ENCODE results near the gene SKP1. TPM values are rescaled to one million over a fixed set of nuclear protein-coding genes. Genes with fewer than 3 reads are reported as not detected.

Gene SKP1
- total RNA-seq (2022) (415 and 488 TPM in 2 replicates), Bru-seq, nascent RNA (percentile 97 among the genes with signal in this experiment), BruChase-seq, experiment 1, labeled RNA remaining after a 6-hour chase (percentile 97 among the genes with signal in this experiment), BruChase-seq, experiment 2, labeled RNA remaining after a 2-hour chase (percentile 96 among the genes with signal in this experiment)
- long read RNA-seq, full-length matches to known transcripts = 1,166 of 1,244 reads
- long read RNA-seq, partial matches to known transcripts = 49 of 1,244 reads
- long read RNA-seq, other reads (novel, unspliced or antisense) = 29 of 1,244 reads

- peak; percentile 89 for DNase-seq (ENCODE audit: unreplicated experiment)
- no peak for TF ChIP-seq CTCF (IDR thresholded peaks at IDR 0.05; ENCODE audit: unreplicated experiment)
- BruUV-seq (replicated peaks) = no TSS peak
- Mint-ChIP-seq H3K27ac (ENCODE audit: low read depth, unreplicated experiment) (peak within 1 kb of the TSS; percentile 97), H3K4me3 (ENCODE audit: unreplicated experiment) (peak within 1 kb of the TSS; percentile 97), H3K9me3 (ENCODE audit: unreplicated experiment) (no peaks in the 10 kb centered on the region), H3K27me3 (ENCODE audit: insufficient read depth, unreplicated experiment) (no peaks in the 10 kb centered on the region), H3K36me3 (ENCODE audit: insufficient read depth, unreplicated experiment) (peaks cover 45% of the 10 kb centered on the region), H3K4me1 (ENCODE audit: insufficient read depth, unreplicated experiment) (peaks cover 28% of the 10 kb centered on the region)
- ChIA-PET CTCF (interaction anchor here (0.6 to 3.0 kb wide), 13 partner anchors 26 to 410 kb away, joined by 3 to 16 read pairs (median 4); partner anchors contain the start of genes PPP2CA and UBE2B), POLR2A (interaction anchor here (0.6 to 8.9 kb wide), 86 partner anchors 8 to 1550 kb away, joined by 3 to 309 read pairs (median 4); partner anchors contain the start of genes CAMLG, CDKL3, HSPA4 and JADE2)
- intact Hi-C loops (cut with micrococcal nuclease) = loop anchor here (2.0 kb wide), 2 partner anchors 48 to 112 kb away; no protein-coding TSS in a partner anchor
These were observed at the start of gene SKP1 for GRCh38 chr5:134176511-134177368. Gene SKP1, minus strand, starts transcription at chr5:134176950. Its CDS starts 2,928 bp downstream, at chr5:134174022.

DNA sequence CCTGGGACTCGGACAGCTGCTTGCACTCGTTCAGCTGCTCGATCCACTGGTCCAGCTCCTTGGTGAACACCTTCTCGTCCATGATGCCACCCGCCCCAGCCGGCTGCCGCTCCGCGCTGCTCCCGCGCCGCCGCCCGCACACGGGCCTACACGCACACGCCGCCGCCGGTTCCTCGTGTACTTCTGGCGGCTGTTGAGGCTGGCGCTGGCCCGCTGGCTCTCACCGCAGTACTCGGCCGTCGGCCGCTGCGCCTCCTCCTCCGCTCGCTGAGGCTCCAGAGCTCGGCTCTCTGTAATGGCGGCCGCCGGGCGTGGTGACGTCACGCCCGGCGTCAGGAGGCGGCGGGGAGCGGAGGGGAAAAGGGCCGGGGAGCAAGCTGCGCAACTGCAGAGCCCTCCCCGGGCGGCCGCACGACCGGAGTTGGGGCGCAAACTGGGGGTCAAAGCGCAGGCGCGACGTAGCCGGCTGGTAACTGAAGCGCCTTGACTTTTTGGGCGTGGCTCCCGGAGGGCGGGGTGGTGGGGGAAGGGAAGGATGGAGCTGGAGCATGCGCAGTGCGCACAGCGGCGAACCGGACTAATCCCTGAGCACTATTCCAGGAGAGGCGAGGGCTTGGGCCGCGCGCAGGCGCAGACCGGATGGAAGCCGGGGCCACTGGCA lies 49.2 kb upstream of the SKP1 start, which contains the start of gene PPP2CA:
Gene PPP2CA, minus strand, starts transcription at position 294 of the 661 bp plus-strand sequence. Its CDS starts 212 bp downstream, at position 82.
- no peaks in the 10 kb centered on the region for H3K27me3 Mint-ChIP-seq (ENCODE audit: insufficient read depth, unreplicated experiment)
- DNase-seq (ENCODE audit: unreplicated experiment) = peak; percentile 99
- H3K36me3 Mint-ChIP-seq (ENCODE audit: insufficient read depth, unreplicated experiment) = peaks cover 21% of the 10 kb centered on the region
- no peaks in the 10 kb centered on the region for H3K9me3 Mint-ChIP-seq (ENCODE audit: unreplicated experiment)
- intact Hi-C loops (cut with micrococcal nuclease) = loop anchor here (1.0 to 2.0 kb wide), 4 partner anchors 21 to 63 kb away; partner anchors contain the start of gene SKP1
- H3K4me3 Mint-ChIP-seq (ENCODE audit: unreplicated experiment) = peak within 1 kb of the TSS; percentile 97
- CTCF ChIA-PET = interaction anchor here (0.6 to 9.0 kb wide), 17 partner anchors 11 to 653 kb away, joined by 3 to 82 read pairs (median 4); partner anchors contain the start of gene SKP1
- no peak for TF ChIP-seq CTCF (IDR thresholded peaks at IDR 0.05; ENCODE audit: unreplicated experiment)
- BruUV-seq (replicated peaks) = no TSS peak
- POLR2A ChIA-PET = interaction anchor here (0.6 to 9.4 kb wide), 55 partner anchors 8 to 1263 kb away, joined by 3 to 349 read pairs (median 5); partner anchors contain the start of genes AFF4, C5orf24, CAMLG and CDKL3
- H3K4me1 Mint-ChIP-seq (ENCODE audit: insufficient read depth, unreplicated experiment) = peaks cover 34% of the 10 kb centered on the region
- H3K27ac Mint-ChIP-seq (ENCODE audit: low read depth, unreplicated experiment) = peak within 1 kb of the TSS; percentile 100

DNA sequence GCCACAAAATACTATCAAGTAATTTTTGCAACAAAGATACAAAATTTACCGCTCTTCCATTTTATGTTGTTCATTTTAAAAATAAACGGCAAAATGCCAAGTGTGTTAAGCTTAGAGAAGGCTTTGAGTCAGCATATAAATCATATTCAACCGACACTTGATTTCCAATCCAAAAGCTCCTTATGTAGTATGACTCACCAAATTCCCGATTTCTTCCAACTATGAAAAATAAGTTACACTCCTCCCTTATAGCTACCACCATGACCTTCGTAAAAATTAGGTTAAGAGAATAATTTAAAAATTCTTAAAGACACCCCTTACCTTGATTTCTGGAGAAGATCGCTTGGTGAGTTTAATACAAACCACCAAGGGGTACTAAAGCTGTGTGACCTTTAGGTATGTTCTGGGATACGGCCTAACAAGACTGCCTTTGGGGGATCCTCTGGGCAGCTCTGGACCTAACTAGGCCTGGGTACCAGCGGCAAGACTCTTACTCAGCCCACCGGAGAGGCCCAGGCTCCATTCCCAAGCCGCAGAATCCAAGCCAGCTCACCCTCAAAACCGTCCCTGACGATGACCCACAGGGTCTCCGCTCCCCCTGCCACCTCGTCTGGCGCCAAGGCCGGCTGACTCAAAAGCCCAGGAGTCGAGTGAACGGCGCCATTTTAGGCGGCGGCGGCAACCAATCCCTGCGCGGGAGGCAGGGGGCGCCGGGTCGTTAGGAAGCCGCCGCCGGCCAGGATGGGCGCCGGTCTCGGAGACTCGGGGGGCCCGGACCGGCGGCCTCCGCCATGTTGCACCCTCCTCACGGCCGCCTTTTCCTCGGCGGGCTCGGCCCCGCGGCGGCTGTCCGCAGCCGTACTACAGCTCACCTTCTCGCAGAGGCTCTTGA lies 48.4 kb upstream of the SKP1 start:
- no peak for TF ChIP-seq CTCF (IDR thresholded peaks at IDR 0.05; ENCODE audit: unreplicated experiment)
- peak overlapping the region; percentile 100 for H3K27ac Mint-ChIP-seq (ENCODE audit: low read depth, unreplicated experiment)
- H3K4me1 Mint-ChIP-seq (ENCODE audit: insufficient read depth, unreplicated experiment) = peaks cover 41% of the 10 kb centered on the region
- H3K27me3 Mint-ChIP-seq (ENCODE audit: insufficient read depth, unreplicated experiment) = no peaks in the 10 kb centered on the region
- TSS peak; percentile 35 for BruUV-seq (replicated peaks)
- peaks cover 28% of the 10 kb centered on the region for H3K36me3 Mint-ChIP-seq (ENCODE audit: insufficient read depth, unreplicated experiment)
- POLR2A ChIA-PET = interaction anchor here (0.6 to 9.4 kb wide), 52 partner anchors 7 to 1860 kb away, joined by 3 to 349 read pairs (median 5); partner anchors contain the start of genes AFF4, C5orf24, CAMLG and CDKL3
- intact Hi-C loops (cut with micrococcal nuclease) = loop anchor here (2.0 kb wide), 2 partner anchors 40 to 48 kb away; partner anchors contain the start of gene SKP1
- no peaks in the 10 kb centered on the region for H3K9me3 Mint-ChIP-seq (ENCODE audit: unreplicated experiment)
- DNase-seq (ENCODE audit: unreplicated experiment) = peak; percentile 88
- peak overlapping the region; percentile 97 for H3K4me3 Mint-ChIP-seq (ENCODE audit: unreplicated experiment)
- CTCF ChIA-PET = interaction anchor here (0.6 to 9.0 kb wide), 25 partner anchors 9 to 653 kb away, joined by 3 to 82 read pairs (median 3); partner anchors contain the start of gene SKP1
